HepG2 (cell line): ENCODE results near the gene COQ7. TPM values are rescaled to one million over a fixed set of nuclear protein-coding genes. Genes with fewer than 3 reads are reported as not detected.

Experiments
- ARID3A ChIP-seq: IDR thresholded peaks from 2 replicates; pipeline ENCODE4 v1.6.1; 2012; ENCODE audit warnings: low read depth, low read length, improper control_type of control experiment
- ARNT ChIP-seq: fragments of 450-650 bp; IDR thresholded peaks from 2 replicates; pipeline ENCODE4 v1.6.1; 2017
- ATF7 ChIP-seq, 2 experiments: fragments of 450-650 bp in 1 of 2; sonication (generic) in 1 of 2; formaldehyde crosslinking in 1 of 2; IDR thresholded peaks; 2 replicates each; pipeline versions ENCODE4 v1.4.0 to v1.6.1; 2016 to 2020; ENCODE audit warnings: antibody characterized with exemption in 1 of 2, mild to moderate bottlenecking in 1 of 2, missing genetic modification reagents in 1 of 2
- BCL6 ChIP-seq: IDR thresholded peaks from 2 replicates; pipeline ENCODE4 v1.6.1; 2016; ENCODE audit warnings: missing genetic modification reagents, missing compliant biosample characterization
- CCDC6 ChIP-seq: sonication (generic); formaldehyde crosslinking; IDR thresholded peaks from 2 replicates; pipeline ENCODE4 v1.8.1; 2022; ENCODE audit warnings: mild to moderate bottlenecking, missing genetic modification reagents, moderate library complexity
- HOXA5 ChIP-seq: sonication (generic); formaldehyde crosslinking; IDR thresholded peaks from 2 replicates; pipeline ENCODE4 v1.4.0; 2020; ENCODE audit warnings: missing genetic modification reagents
- KDM2A ChIP-seq: sonication (generic); formaldehyde crosslinking; IDR thresholded peaks from 2 replicates; pipeline ENCODE4 v1.4.0; 2020; ENCODE audit warnings: low read depth, missing genetic modification reagents, borderline replicate concordance
- NBN ChIP-seq: fragments of 450-650 bp; conservative IDR thresholded peaks from 2 replicates; pipeline ENCODE4 v1.6.1; 2017
- PLSCR1 ChIP-seq: sonication (generic); formaldehyde crosslinking; IDR thresholded peaks from 2 replicates; pipeline ENCODE4 v1.5.0; 2020; ENCODE audit warnings: missing genetic modification reagents, mild to moderate bottlenecking, borderline replicate concordance
- RFX5 ChIP-seq: IDR thresholded peaks from 2 replicates; pipeline ENCODE4 v1.6.1; 2011; ENCODE audit warnings: low read depth, low read length, improper control_type of control experiment
- RNF219 ChIP-seq: sonication (generic); formaldehyde crosslinking; IDR thresholded peaks from 2 replicates; pipeline ENCODE4 v1.5.0; 2020; ENCODE audit warnings: mild to moderate bottlenecking, missing genetic modification reagents
- SALL1 ChIP-seq: sonication (generic); formaldehyde crosslinking; IDR thresholded peaks from 2 replicates; pipeline ENCODE4 v1.8.0; 2022; ENCODE audit warnings: mild to moderate bottlenecking, missing genetic modification reagents
- TMF1 ChIP-seq: sonication (generic); formaldehyde crosslinking; IDR thresholded peaks from 2 replicates; pipeline ENCODE4 v1.8.1; 2022; ENCODE audit warnings: low read depth, missing genetic modification reagents
- TP53 ChIP-seq: sonication (generic); formaldehyde crosslinking; conservative IDR thresholded peaks from 2 replicates; pipeline ENCODE4 v1.4.0; 2020; ENCODE audit warnings: missing genetic modification reagents
- ZBTB10 ChIP-seq: sonication (generic); formaldehyde crosslinking; IDR thresholded peaks from 2 replicates; pipeline ENCODE4 v1.4.0; 2020; ENCODE audit warnings: missing genetic modification reagents, borderline replicate concordance
- ZC3H4 ChIP-seq: sonication (generic); formaldehyde crosslinking; IDR thresholded peaks from 2 replicates; pipeline ENCODE4 v1.4.0; 2020; ENCODE audit warnings: missing genetic modification reagents, borderline replicate concordance
- ZFX ChIP-seq: sonication (generic); formaldehyde crosslinking; IDR thresholded peaks from 2 replicates; pipeline ENCODE4 v1.4.0; 2020; ENCODE audit warnings: mild to moderate bottlenecking, low read depth, missing genetic modification reagents, moderate library complexity
- ZKSCAN8 ChIP-seq: IDR thresholded peaks from 2 replicates; pipeline ENCODE4 v1.6.1; 2016; ENCODE audit warnings: borderline replicate concordance, missing genetic modification reagents, missing compliant biosample characterization
- ZNF282 ChIP-seq: fragments of 450-650 bp; IDR thresholded peaks from 2 replicates; pipeline ENCODE4 v1.6.1; 2018; ENCODE audit not compliant: partially characterized antibody
- ZNF30 ChIP-seq: sonication (generic); formaldehyde crosslinking; IDR thresholded peaks from 2 replicates; pipeline ENCODE4 v1.5.0; 2020; ENCODE audit warnings: mild to moderate bottlenecking, missing genetic modification reagents
- ZNF589 ChIP-seq: sonication (generic); formaldehyde crosslinking; conservative IDR thresholded peaks from 2 replicates; pipeline ENCODE4 v1.8.0; 2022; ENCODE audit warnings: mild to moderate bottlenecking, moderate library complexity, missing genetic modification reagents
- ZNF674 ChIP-seq: sonication (generic); formaldehyde crosslinking; IDR thresholded peaks from 2 replicates; pipeline ENCODE4 v1.5.0; 2020; ENCODE audit warnings: low read depth, mild to moderate bottlenecking, missing genetic modification reagents
- polyA plus RNA-seq, 8 experiments: library from polyadenylated mRNA; depleted of rRNA in 3 of 8; stranded (reverse) in 7 of 8; unstranded in 1 of 8; fragments of >200 nt; fragmentation: Illumina TruSeq in 4 of 8; extraction: Trizol in 4 of 8; gene quantifications; 2 replicates each; pipeline versions ENCODE4 v1.2.1 to v1.2.3, GENCODE V29; 2011 to 2016; ENCODE audit warnings: low read depth in 4 of 8, missing spikeins in 1 of 8, mixed read lengths in 1 of 8; ENCODE audit not compliant: insufficient read depth in 1 of 8
- total RNA-seq, 5 experiments: library from RNA; depleted of rRNA; stranded (reverse); fragments of >200 nt; fragmentation: Illumina TruSeq; extraction: Trizol; gene quantifications; 2 replicates each; pipeline ENCODE4 v1.2.3, GENCODE V29; 2016; ENCODE audit warnings: low read depth in 1 of 5

Gene COQ7
- total and polyA plus RNA-seq, 2 of the 13 experiments (the other 11 are each of a cell fraction or from before 2014, with no cell fraction given), result 20.1 to 45.7 TPM

- no peak for TF ChIP-seq RNF219
- no peak for TF ChIP-seq ARNT
- TF ChIP-seq HOXA5, result peak; percentile 35; the same call in 1 of the 2 replicates
- TF ChIP-seq TMF1 (CRISPR knock-in tag), result no peak
- TF ChIP-seq ZNF589 (CRISPR knock-in tag), result no peak
- no peak for TF ChIP-seq NBN
- TF ChIP-seq TP53 (CRISPR knock-in tag), result no peak
- TF ChIP-seq ZNF30 (CRISPR knock-in tag), result no peak
- TF ChIP-seq ZFX (CRISPR knock-in tag), result peak; percentile 23; the same call in 1 of the 2 replicates
- no peak for TF ChIP-seq ZBTB10 (CRISPR knock-in tag)
- TF ChIP-seq CCDC6, result no peak
- no peak for TF ChIP-seq ZC3H4 (CRISPR knock-in tag)
- TF ChIP-seq RFX5, result no peak
- no peak for TF ChIP-seq ZNF674 (CRISPR knock-in tag)
- TF ChIP-seq ZNF282, result no peak
- TF ChIP-seq PLSCR1 (CRISPR knock-in tag), result no peak
- peak; percentile 18; the same call in 1 of the 2 replicates for TF ChIP-seq SALL1 (CRISPR knock-in tag)
- TF ChIP-seq KDM2A (CRISPR knock-in tag), result peak; percentile 68
- TF ChIP-seq ATF7 (IDR thresholded peaks at IDR 0.05), result no peak
- no peak for TF ChIP-seq ATF7 (CRISPR knock-in tag; IDR thresholded peaks at IDR 0.05)
- TF ChIP-seq ARID3A, result no peak; the same call in 1 of the 2 replicates
- peak; percentile 73; the same call in 1 of the 2 replicates for TF ChIP-seq ZKSCAN8 (CRISPR knock-in tag)
- TF ChIP-seq BCL6 (CRISPR knock-in tag), result peak; percentile 40; the same call in 1 of the 2 replicates
Observed at GRCh38 chr16:19071811-19072777, 4.7 kb downstream of the COQ7 start (continued).
